ENCODE measurements around the gene B4GALT2.

GRCh38 chr1:43937179-43937865 is 41.7 kb upstream of the B4GALT2 start:
- no peak for TF ChIP-seq EP300 (IDR thresholded peaks at IDR 0.05)
- TF ChIP-seq CTCF (IDR thresholded peaks at IDR 0.05): no peak
- no peak for TF ChIP-seq POLR2AphosphoS5 (IDR thresholded peaks at IDR 0.05)
- TF ChIP-seq POLR2A (IDR thresholded peaks at IDR 0.05): no peak
